OCI-LY3 (cell line): ENCODE results near the gene ZRANB2.

ENCODE experiments used
- H2AFZ ChIP-seq: fragments of 200-600, 300-600 bp; shearing (Covaris generic); 2 replicates; pipeline ENCODE4 v1.6.0; 2014; ENCODE audit warnings: antibody characterized with exemption, low read depth, low read length
- H3K27ac ChIP-seq: fragments of 200-600, 300-600 bp; sonication (generic); 2 replicates; pipeline ENCODE4 v1.5.1; 2014; ENCODE audit warnings: mild to moderate bottlenecking, low read length, moderate library complexity, mixed read lengths
- H3K27me3 ChIP-seq: fragments of 200-600, 300-600 bp; sonication (generic); 2 replicates; pipeline ENCODE4 v1.6.1; 2014; ENCODE audit warnings: low read depth, low read length, mixed read lengths
- H3K36me3 ChIP-seq: fragments of 200-600, 300-600 bp; sonication (generic); replicated peaks from 2 replicates; pipeline ENCODE3; 2014; ENCODE audit warnings: low read depth, low read length, mixed read lengths
- H3K4me1 ChIP-seq: fragments of 300-600, 200-600 bp; sonication (generic); 2 replicates; pipeline ENCODE4 v1.6.1; 2014; ENCODE audit warnings: low read length, mixed read lengths
- H3K4me2 ChIP-seq: fragments of 200-600, 300-600 bp; sonication (generic); 2 replicates; pipeline ENCODE4 v1.6.1; 2014; ENCODE audit warnings: low read length, mixed read lengths
- H3K4me3 ChIP-seq: fragments of 300-600, 200-600 bp; sonication (generic); 2 replicates; pipeline ENCODE4 v1.5.1; 2014; ENCODE audit warnings: antibody characterized with exemption, mild to moderate bottlenecking, low read length, moderate library complexity
- H3K79me2 ChIP-seq: fragments of 300-600, 200-600 bp; shearing (Covaris generic); 2 replicates; pipeline ENCODE4 v1.6.1; 2014; ENCODE audit warnings: mild to moderate bottlenecking, low read length, mixed read lengths
- H3K9ac ChIP-seq: fragments of 300-600, 200-600 bp; shearing (Covaris generic); 2 replicates; pipeline ENCODE4 v1.6.0; 2014; ENCODE audit warnings: mild to moderate bottlenecking, low read length, moderate library complexity
- H3K9me3 ChIP-seq: fragments of 200-600, 300-600 bp; shearing (Covaris generic); 2 replicates; pipeline ENCODE4 v1.6.1; 2014; ENCODE audit warnings: low read length, mixed read lengths; ENCODE audit not compliant: insufficient read depth
- H4K20me1 ChIP-seq: fragments of 200-600, 300-600 bp; sonication (generic); 2 replicates; pipeline ENCODE4 v1.6.1; 2016; ENCODE audit warnings: low read length, mixed read lengths; ENCODE audit not compliant: insufficient read depth
- EZH2phosphoT487 ChIP-seq: fragments of 200-600 bp; shearing (Covaris generic); IDR thresholded peaks from 2 replicates; pipeline ENCODE4 v1.6.1; 2018; ENCODE audit warnings: antibody characterized with exemption, mixed run types, low read depth
- TF ChIP-seq, protein P1 (sequence below): fragments of 200-600, 300-600 bp; sonication (generic); IDR thresholded peaks from 2 replicates; pipeline ENCODE4 v1.5.1; 2014; ENCODE audit warnings: antibody characterized with exemption, low read length, low read depth

ZRANB2 gene, protein sequence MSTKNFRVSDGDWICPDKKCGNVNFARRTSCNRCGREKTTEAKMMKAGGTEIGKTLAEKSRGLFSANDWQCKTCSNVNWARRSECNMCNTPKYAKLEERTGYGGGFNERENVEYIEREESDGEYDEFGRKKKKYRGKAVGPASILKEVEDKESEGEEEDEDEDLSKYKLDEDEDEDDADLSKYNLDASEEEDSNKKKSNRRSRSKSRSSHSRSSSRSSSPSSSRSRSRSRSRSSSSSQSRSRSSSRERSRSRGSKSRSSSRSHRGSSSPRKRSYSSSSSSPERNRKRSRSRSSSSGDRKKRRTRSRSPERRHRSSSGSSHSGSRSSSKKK

DNA sequence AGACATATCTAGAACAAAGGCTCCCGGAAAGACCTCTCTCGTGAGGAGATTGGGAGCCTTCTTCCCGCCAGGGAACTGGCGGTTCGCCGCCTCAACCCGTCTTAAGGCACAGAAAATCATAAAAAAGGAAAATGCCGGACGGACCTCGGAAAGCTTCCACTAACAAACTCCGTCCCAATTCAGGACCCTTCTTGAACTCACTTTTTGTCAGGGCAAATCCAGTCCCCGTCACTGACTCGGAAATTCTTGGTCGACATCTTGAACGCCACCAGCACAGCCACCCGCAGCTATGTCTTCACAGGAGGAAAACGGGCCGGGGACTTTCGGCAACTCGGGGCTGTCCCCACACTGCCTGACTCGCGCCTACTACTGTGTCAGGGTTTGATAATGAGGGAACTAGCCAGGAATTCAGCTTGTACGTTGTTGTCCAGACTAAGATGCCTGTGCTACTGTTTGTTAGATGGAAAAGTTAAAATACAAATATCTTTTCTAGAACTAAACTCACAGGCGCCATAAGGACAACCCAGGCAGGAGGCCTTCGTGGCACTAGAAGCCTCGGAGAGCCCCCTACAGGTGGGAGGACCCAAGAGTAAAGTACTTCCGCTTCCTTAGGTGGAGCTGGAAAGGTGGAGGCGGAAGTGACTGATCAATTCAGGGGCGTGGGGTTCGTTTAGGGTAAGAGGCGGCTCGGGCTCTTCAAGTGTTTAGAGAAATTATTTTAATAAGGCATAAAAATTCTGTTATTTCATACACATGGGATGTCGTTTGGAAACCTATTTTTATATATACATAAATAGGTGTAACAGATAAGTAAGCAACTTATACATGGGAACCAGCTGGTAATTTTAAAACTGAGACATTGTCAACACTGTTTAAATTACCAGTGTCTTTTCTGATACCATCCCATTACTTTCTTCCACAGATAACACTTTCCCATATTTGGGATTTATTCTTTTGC is at the start of gene ZRANB2:
Gene ZRANB2 (minus strand): TSS at position 297 of the 958 bp plus-strand sequence. CDS start 40 bp downstream, at position 257.
- Histone ChIP-seq H3K27ac (peak within 1 kb of the TSS; percentile 78), H3K9ac (peak within 1 kb of the TSS; percentile 94), H3K4me2 (peak within 1 kb of the TSS; percentile 77), H3K36me3 (peaks cover 9% of the 10 kb centered on the region), H4K20me1 (peaks cover 12% of the 10 kb centered on the region), H2AFZ (peak within 1 kb of the TSS; percentile 31; the same call in 1 of the 2 replicates), H3K27me3 (no peaks in the 10 kb centered on the region), H3K4me3 (peak within 1 kb of the TSS; percentile 89), H3K79me2 (peaks cover 47% of the 10 kb centered on the region), H3K9me3 (no peaks in the 10 kb centered on the region), H3K4me1 (peaks cover 9% of the 10 kb centered on the region)
- no peak for TF ChIP-seq EZH2phosphoT487
- TF ChIP-seq, protein P1, sequence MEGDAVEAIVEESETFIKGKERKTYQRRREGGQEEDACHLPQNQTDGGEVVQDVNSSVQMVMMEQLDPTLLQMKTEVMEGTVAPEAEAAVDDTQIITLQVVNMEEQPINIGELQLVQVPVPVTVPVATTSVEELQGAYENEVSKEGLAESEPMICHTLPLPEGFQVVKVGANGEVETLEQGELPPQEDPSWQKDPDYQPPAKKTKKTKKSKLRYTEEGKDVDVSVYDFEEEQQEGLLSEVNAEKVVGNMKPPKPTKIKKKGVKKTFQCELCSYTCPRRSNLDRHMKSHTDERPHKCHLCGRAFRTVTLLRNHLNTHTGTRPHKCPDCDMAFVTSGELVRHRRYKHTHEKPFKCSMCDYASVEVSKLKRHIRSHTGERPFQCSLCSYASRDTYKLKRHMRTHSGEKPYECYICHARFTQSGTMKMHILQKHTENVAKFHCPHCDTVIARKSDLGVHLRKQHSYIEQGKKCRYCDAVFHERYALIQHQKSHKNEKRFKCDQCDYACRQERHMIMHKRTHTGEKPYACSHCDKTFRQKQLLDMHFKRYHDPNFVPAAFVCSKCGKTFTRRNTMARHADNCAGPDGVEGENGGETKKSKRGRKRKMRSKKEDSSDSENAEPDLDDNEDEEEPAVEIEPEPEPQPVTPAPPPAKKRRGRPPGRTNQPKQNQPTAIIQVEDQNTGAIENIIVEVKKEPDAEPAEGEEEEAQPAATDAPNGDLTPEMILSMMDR: peak; percentile 58

DNA sequence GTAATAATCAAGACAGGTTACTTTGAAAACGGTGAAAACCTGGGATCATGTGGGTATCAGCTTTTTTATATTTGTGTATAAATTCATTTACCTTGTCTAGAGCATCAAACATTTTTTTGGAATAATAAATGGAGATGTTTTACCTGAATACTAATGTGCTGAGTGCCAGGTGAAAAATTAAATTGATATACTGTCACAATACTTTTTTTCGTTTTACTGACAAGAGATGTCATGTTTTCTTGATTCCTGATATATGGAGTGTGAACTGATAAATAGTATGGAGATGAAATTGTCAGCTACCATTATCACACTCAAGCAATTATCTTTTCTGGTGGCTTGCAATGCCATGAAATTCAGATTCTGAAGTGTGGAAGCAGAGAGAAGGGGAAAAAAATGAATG is 47.2 kb upstream of the ZRANB2 start:
- Histone ChIP-seq H3K4me3 (no peak overlapping the region), H3K9me3 (no peaks in the 10 kb centered on the region), H3K27me3 (no peaks in the 10 kb centered on the region), H3K4me1 (no peaks in the 10 kb centered on the region), H3K4me2 (no peak overlapping the region), H3K27ac (no peak overlapping the region), H2AFZ (no peak overlapping the region), H3K79me2 (no peaks in the 10 kb centered on the region), H4K20me1 (no peaks in the 10 kb centered on the region), H3K9ac (no peak overlapping the region), H3K36me3 (no peaks in the 10 kb centered on the region)
- TF ChIP-seq, protein P1: no peak
- TF ChIP-seq EZH2phosphoT487: no peak

DNA sequence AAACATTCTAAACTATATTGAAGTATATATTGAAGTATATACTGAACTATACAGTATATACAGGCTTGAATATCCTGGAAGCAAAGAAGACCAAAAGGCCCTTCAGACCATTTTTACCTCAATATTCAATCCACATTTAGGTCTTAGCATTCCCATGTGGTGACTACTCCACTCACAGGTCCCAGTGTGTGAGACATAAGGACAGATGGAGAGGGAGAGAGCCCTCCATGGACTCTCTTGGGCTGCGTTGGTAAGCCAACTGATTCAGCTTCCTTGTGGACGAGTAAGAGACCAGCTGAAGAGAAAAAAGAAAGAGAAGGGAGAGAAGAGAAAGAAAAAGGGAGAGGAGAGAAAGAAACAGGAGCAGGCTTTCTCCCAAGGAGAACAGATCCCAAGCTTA is 37.3 kb upstream of the ZRANB2 start:
- H3K4me2 ChIP-seq: no peak overlapping the region
- H3K27ac ChIP-seq: no peak overlapping the region
- H3K4me3 ChIP-seq: no peak overlapping the region
- no peaks in the 10 kb centered on the region for H3K9me3 ChIP-seq
- no peaks in the 10 kb centered on the region for H3K27me3 ChIP-seq
- TF ChIP-seq, protein P1: no peak
- TF ChIP-seq EZH2phosphoT487: no peak
- no peaks in the 10 kb centered on the region for H3K79me2 ChIP-seq
- H2AFZ ChIP-seq: no peak overlapping the region
- no peaks in the 10 kb centered on the region for H3K4me1 ChIP-seq
- H3K9ac ChIP-seq: no peak overlapping the region
- H3K36me3 ChIP-seq: no peaks in the 10 kb centered on the region
- no peaks in the 10 kb centered on the region for H4K20me1 ChIP-seq

DNA sequence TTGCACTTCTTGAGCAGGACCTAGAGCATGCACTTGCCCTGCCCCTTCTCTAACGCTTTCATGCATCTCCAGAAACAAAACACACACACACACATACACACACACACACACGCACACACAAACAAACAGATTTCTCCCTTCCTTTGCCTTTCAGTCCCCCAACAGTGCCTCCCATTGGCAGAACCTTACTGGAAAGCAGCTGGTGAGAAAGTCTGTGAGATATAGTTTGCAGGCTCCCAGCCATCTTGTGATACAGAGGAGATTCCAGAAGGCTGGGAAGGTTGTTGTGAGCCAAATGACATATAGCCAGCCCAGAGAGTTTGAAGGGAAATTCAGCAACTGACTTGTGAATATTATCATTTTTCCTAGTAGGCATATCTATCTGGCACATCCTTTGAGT is 35.9 kb upstream of the ZRANB2 start:
- TF ChIP-seq, protein P1: no peak
- TF ChIP-seq EZH2phosphoT487: no peak
- Histone ChIP-seq H3K79me2 (no peaks in the 10 kb centered on the region), H3K4me3 (no peak overlapping the region), H3K4me2 (no peak overlapping the region), H4K20me1 (no peaks in the 10 kb centered on the region), H3K9ac (no peak overlapping the region), H3K4me1 (no peaks in the 10 kb centered on the region), H3K27ac (no peak overlapping the region), H3K9me3 (no peaks in the 10 kb centered on the region), H3K36me3 (no peaks in the 10 kb centered on the region), H3K27me3 (no peaks in the 10 kb centered on the region), H2AFZ (no peak overlapping the region)
